HepG2 (cell line): ENCODE measurements around the gene AMZ2. TPM values are rescaled to one million over a fixed set of nuclear protein-coding genes. Genes with fewer than 3 reads are reported as not detected.

ENCODE experiments used
- ATM ChIP-seq: fragments of 450-650 bp; IDR thresholded peaks from 2 replicates; pipeline ENCODE4 v1.7.1; 2017; ENCODE audit warnings: mild to moderate bottlenecking, borderline replicate concordance
- BHLHE40 ChIP-seq: IDR thresholded peaks from 2 replicates; pipeline ENCODE4 v1.6.1; 2011; ENCODE audit warnings: low read length, improper control_type of control experiment
- KLF15 ChIP-seq: sonication (generic); formaldehyde crosslinking; IDR thresholded peaks from 2 replicates; pipeline ENCODE4 v1.8.1; 2023; ENCODE audit warnings: borderline replicate concordance, mild to moderate bottlenecking, inconsistent platforms, missing genetic modification reagents, mixed read lengths
- NFE2 ChIP-seq: sonication (generic); formaldehyde crosslinking; IDR thresholded peaks from 2 replicates; pipeline ENCODE4 v1.4.0; 2020; ENCODE audit warnings: missing genetic modification reagents
- POLR2A ChIP-seq, 2 experiments: IDR thresholded peaks; 2 replicates each; pipeline ENCODE4 v1.6.1; 2011; ENCODE audit warnings: low read depth in 2 of 2, low read length in 2 of 2, mild to moderate bottlenecking in 1 of 2, moderate library complexity in 1 of 2; ENCODE audit not compliant: insufficient read depth in 1 of 2
- SMC3 ChIP-seq: IDR thresholded peaks from 2 replicates; pipeline ENCODE4 v1.6.1; 2011; ENCODE audit warnings: low read length, improper control_type of control experiment
- TAF1 ChIP-seq: sonication (generic); formaldehyde crosslinking; IDR thresholded peaks from 2 replicates; pipeline ENCODE4 v1.4.0; 2020; ENCODE audit warnings: missing genetic modification reagents
- THAP11 ChIP-seq: IDR thresholded peaks from 2 replicates; pipeline ENCODE4 v1.6.1; 2016; ENCODE audit warnings: missing biosample characterization, missing genetic modification reagents
- ZNF567 ChIP-seq: sonication (generic); formaldehyde crosslinking; IDR thresholded peaks from 2 replicates; pipeline ENCODE4 v1.8.1; 2023; ENCODE audit warnings: mild to moderate bottlenecking, missing genetic modification reagents, borderline replicate concordance
- ZNF788 ChIP-seq: sonication (generic); formaldehyde crosslinking; IDR thresholded peaks from 2 replicates; pipeline ENCODE4 v1.5.0; 2020; ENCODE audit warnings: mild to moderate bottlenecking, missing genetic modification reagents, borderline replicate concordance
- ZSCAN20 ChIP-seq: sonication (generic); formaldehyde crosslinking; IDR thresholded peaks from 2 replicates; pipeline ENCODE4 v1.4.0; 2020; ENCODE audit warnings: missing genetic modification reagents, mild to moderate bottlenecking, borderline replicate concordance
- polyA plus RNA-seq, 8 experiments: library from polyadenylated mRNA; depleted of rRNA in 3 of 8; stranded (reverse) in 7 of 8; unstranded in 1 of 8; fragments of >200 nt; fragmentation: Illumina TruSeq in 4 of 8; extraction: Trizol in 4 of 8; gene quantifications; 2 replicates each; pipeline versions ENCODE4 v1.2.1 to v1.2.3, GENCODE V29; 2011 to 2016; ENCODE audit warnings: low read depth in 4 of 8, missing spikeins in 1 of 8, mixed read lengths in 1 of 8; ENCODE audit not compliant: insufficient read depth in 1 of 8
- total RNA-seq, 5 experiments: library from RNA; depleted of rRNA; stranded (reverse); fragments of >200 nt; fragmentation: Illumina TruSeq; extraction: Trizol; gene quantifications; 2 replicates each; pipeline ENCODE4 v1.2.3, GENCODE V29; 2016; ENCODE audit warnings: low read depth in 1 of 5
- TF ChIP-seq, protein P1 (sequence below): sonication (generic); formaldehyde crosslinking; IDR thresholded peaks from 2 replicates; pipeline ENCODE4 v1.8.0; 2022; ENCODE audit warnings: low read depth, missing genetic modification reagents
- TF ChIP-seq, protein P2 (sequence below): IDR thresholded peaks from 2 replicates; pipeline ENCODE4 v1.6.1; 2016; ENCODE audit warnings: low read depth, borderline replicate concordance
- TF ChIP-seq, protein P3 (sequence below): sonication (generic); formaldehyde crosslinking; IDR thresholded peaks from 2 replicates; pipeline ENCODE4 v1.5.0; 2020; ENCODE audit warnings: missing genetic modification reagents, mild to moderate bottlenecking, borderline replicate concordance
- TF ChIP-seq, protein P4 (sequence below): sonication (generic); formaldehyde crosslinking; IDR thresholded peaks from 2 replicates; pipeline ENCODE4 v1.4.0; 2020; ENCODE audit warnings: low read depth, mild to moderate bottlenecking, missing genetic modification reagents
- TF ChIP-seq, protein P5 (sequence below): sonication (generic); formaldehyde crosslinking; IDR thresholded peaks from 2 replicates; pipeline ENCODE4 v1.5.0; 2020; ENCODE audit warnings: mild to moderate bottlenecking, missing genetic modification reagents
- TF ChIP-seq, protein P6 (sequence below), 2 experiments: sonication (generic) in 1 of 2; formaldehyde crosslinking in 1 of 2; IDR thresholded peaks; 2 replicates each; pipeline versions ENCODE4 v1.4.0 to v1.6.1; 2018 to 2020; ENCODE audit warnings: missing genetic modification reagents in 2 of 2, borderline replicate concordance in 1 of 2, low read depth in 1 of 2, mild to moderate bottlenecking in 1 of 2, missing biosample characterization in 1 of 2
- TF ChIP-seq, protein P7 (sequence below): sonication (generic); formaldehyde crosslinking; IDR thresholded peaks from 2 replicates; pipeline ENCODE4 v1.8.1; 2023; ENCODE audit warnings: missing genetic modification reagents, inconsistent platforms, borderline replicate concordance

AMZ2 gene
- total and polyA plus RNA-seq, 2 of the 13 experiments (the other 11 are each of a cell fraction or from before 2014, with no cell fraction given): 86.9 to 90.2 TPM

DNA sequence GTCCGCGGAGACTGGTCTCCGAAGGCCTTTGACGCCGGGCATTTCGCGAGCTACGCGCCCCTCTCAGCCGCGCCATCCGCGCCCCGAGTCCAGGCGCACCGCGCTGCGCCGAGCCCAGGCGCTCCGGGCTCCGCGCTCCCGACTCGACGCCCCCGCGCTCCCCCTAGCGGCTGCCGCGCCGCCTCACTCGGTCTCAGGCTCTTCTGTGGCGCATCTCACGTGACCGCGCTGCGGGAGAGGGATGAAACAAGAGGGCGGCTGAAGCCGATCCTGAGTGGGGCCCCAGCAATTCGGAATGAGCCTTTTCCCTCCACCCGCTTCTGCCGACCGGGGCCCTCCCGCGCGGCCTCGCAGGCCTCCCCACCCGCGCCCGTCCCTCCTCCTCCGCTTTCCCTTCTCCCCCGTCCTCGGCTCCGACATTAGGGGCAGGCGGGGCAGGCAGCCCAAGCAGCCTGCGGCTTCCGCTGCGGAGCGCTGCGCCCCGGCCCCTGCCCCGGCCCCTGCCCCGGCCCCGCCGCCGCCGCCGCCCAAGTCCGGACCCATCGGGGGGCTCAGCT, 42.5 kb upstream of the AMZ2 start (continued):
- no peak; the same call in 1 of the 2 replicates for TF ChIP-seq SMC3
- TF ChIP-seq, protein P1, sequence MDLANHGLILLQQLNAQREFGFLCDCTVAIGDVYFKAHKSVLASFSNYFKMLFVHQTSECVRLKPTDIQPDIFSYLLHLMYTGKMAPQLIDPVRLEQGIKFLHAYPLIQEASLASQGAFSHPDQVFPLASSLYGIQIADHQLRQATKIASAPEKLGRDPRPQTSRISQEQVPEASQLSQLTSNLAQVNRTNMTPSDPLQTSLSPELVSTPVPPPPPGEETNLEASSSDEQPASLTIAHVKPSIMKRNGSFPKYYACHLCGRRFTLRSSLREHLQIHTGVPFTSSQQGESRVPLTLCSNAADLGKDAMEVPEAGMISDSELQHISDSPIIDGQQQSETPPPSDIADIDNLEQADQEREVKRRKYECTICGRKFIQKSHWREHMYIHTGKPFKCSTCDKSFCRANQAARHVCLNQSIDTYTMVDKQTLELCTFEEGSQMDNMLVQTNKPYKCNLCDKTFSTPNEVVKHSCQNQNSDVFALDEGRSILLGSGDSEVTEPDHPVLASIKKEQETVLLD: 0 out of 2 replicates have a peak, but pooled peaks have one; percentile 61
- TF ChIP-seq NFE2: no peak
- peak; percentile 99 for TF ChIP-seq BHLHE40
- peak; percentile 74 for TF ChIP-seq TAF1 (CRISPR knock-in tag)
- TF ChIP-seq ZNF567: no peak
- 0 out of 2 replicates have a peak, but pooled peaks have one; percentile 42 for TF ChIP-seq ZSCAN20 (CRISPR knock-in tag)
- TF ChIP-seq, protein P2, sequence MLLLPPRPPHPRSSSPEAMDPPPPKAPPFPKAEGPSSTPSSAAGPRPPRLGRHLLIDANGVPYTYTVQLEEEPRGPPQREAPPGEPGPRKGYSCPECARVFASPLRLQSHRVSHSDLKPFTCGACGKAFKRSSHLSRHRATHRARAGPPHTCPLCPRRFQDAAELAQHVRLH: peak; percentile 90; the same call in 1 of the 2 replicates
- peak in 1 of 2 experiments; percentile 64; a peak in 3 of 4 replicates for TF ChIP-seq POLR2A (IDR thresholded peaks at IDR 0.05; ENCODE audit: insufficient read depth in 1 of 2, low read depth in 2 of 2, low read length in 2 of 2)
- peak; percentile 36; the same call in 1 of the 2 replicates for TF ChIP-seq KLF15
- peak; percentile 76 for TF ChIP-seq THAP11 (CRISPR knock-in tag)
- TF ChIP-seq, protein P3, sequence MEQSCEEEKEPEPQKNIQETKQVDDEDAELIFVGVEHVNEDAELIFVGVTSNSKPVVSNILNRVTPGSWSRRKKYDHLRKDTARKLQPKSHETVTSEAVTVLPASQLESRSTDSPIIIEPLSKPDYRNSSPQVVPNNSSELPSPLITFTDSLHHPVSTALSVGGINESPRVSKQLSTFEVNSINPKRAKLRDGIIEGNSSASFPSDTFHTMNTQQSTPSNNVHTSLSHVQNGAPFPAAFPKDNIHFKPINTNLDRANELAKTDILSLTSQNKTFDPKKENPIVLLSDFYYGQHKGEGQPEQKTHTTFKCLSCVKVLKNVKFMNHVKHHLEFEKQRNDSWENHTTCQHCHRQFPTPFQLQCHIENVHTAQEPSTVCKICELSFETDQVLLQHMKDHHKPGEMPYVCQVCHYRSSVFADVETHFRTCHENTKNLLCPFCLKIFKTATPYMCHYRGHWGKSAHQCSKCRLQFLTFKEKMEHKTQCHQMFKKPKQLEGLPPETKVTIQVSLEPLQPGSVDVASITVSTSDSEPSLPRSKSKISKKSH (CRISPR knock-in tag): peak; percentile 87; the same call in 1 of the 2 replicates
- TF ChIP-seq, protein P4, sequence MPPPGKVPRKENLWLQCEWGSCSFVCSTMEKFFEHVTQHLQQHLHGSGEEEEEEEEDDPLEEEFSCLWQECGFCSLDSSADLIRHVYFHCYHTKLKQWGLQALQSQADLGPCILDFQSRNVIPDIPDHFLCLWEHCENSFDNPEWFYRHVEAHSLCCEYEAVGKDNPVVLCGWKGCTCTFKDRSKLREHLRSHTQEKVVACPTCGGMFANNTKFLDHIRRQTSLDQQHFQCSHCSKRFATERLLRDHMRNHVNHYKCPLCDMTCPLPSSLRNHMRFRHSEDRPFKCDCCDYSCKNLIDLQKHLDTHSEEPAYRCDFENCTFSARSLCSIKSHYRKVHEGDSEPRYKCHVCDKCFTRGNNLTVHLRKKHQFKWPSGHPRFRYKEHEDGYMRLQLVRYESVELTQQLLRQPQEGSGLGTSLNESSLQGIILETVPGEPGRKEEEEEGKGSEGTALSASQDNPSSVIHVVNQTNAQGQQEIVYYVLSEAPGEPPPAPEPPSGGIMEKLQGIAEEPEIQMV (CRISPR knock-in tag): peak; percentile 73
- TF ChIP-seq, protein P5, sequence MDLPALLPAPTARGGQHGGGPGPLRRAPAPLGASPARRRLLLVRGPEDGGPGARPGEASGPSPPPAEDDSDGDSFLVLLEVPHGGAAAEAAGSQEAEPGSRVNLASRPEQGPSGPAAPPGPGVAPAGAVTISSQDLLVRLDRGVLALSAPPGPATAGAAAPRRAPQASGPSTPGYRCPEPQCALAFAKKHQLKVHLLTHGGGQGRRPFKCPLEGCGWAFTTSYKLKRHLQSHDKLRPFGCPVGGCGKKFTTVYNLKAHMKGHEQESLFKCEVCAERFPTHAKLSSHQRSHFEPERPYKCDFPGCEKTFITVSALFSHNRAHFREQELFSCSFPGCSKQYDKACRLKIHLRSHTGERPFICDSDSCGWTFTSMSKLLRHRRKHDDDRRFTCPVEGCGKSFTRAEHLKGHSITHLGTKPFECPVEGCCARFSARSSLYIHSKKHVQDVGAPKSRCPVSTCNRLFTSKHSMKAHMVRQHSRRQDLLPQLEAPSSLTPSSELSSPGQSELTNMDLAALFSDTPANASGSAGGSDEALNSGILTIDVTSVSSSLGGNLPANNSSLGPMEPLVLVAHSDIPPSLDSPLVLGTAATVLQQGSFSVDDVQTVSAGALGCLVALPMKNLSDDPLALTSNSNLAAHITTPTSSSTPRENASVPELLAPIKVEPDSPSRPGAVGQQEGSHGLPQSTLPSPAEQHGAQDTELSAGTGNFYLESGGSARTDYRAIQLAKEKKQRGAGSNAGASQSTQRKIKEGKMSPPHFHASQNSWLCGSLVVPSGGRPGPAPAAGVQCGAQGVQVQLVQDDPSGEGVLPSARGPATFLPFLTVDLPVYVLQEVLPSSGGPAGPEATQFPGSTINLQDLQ (CRISPR knock-in tag): peak; percentile 63
- peak; percentile 91; the same call in 1 of the 2 replicates for TF ChIP-seq ZNF788 (CRISPR knock-in tag)
- TF ChIP-seq ATM: no peak
- TF ChIP-seq, protein P6, sequence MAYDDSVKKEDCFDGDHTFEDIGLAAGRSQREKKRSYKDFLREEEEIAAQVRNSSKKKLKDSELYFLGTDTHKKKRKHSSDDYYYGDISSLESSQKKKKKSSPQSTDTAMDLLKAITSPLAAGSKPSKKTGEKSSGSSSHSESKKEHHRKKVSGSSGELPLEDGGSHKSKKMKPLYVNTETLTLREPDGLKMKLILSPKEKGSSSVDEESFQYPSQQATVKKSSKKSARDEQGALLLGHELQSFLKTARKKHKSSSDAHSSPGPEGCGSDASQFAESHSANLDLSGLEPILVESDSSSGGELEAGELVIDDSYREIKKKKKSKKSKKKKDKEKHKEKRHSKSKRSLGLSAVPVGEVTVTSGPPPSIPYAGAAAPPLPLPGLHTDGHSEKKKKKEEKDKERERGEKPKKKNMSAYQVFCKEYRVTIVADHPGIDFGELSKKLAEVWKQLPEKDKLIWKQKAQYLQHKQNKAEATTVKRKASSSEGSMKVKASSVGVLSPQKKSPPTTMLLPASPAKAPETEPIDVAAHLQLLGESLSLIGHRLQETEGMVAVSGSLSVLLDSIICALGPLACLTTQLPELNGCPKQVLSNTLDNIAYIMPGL (CRISPR knock-in tag; IDR thresholded peaks at IDR 0.05; ENCODE audit: borderline replicate concordance in 1 of 2, low read depth in 1 of 2): peak; percentile 99
- TF ChIP-seq, protein P7, sequence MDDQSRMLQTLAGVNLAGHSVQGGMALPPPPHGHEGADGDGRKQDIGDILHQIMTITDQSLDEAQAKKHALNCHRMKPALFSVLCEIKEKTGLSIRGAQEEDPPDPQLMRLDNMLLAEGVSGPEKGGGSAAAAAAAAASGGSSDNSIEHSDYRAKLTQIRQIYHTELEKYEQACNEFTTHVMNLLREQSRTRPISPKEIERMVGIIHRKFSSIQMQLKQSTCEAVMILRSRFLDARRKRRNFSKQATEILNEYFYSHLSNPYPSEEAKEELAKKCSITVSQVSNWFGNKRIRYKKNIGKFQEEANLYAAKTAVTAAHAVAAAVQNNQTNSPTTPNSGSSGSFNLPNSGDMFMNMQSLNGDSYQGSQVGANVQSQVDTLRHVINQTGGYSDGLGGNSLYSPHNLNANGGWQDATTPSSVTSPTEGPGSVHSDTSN (CRISPR knock-in tag): no peak
